ENCODE measurements around the gene STARD10.

DNA sequence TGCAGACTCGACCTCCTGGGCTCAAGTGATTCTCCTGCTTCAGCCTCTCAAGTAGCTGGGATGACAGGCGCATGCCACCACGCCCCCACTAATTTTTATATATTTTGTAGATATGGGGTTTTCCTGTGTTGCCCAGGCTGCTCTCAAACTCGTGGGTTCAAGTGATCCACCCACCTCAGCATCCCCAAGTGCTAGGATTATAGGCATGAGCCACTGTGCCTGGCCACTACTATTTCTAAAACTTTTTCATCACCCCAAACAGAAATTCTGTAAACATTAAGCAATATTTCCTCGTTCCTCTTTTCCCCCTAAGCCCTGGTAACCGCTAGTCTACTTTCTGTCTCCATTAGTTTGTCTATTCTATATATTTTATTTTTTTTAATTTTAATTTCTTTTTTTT is 11.4 kb upstream of the STARD10 start:
- no peak for TF ChIP-seq REST (IDR thresholded peaks at IDR 0.05; ENCODE audit: insufficient read depth in 1 of 2, low read depth in 2 of 2, low read length in 2 of 2)
- TF ChIP-seq SIN3A (IDR thresholded peaks at IDR 0.05; ENCODE audit: borderline replicate concordance, insufficient read depth, low read length), result no peak
- TF ChIP-seq TAF1 (IDR thresholded peaks at IDR 0.05; ENCODE audit: borderline replicate concordance, insufficient read depth, low read length), result no peak
- no peak for TF ChIP-seq POLR2AphosphoS5 (IDR thresholded peaks at IDR 0.05; ENCODE audit: low read depth, low read length)

All from PFSK-1 (cell line).